Neural cell (in vitro differentiated cells): ENCODE data around the gene SGF29. TPM values are rescaled to one million over a fixed set of nuclear protein-coding genes. Genes with fewer than 3 reads are reported as not detected.

Experiments
- H2AFZ ChIP-seq: fragments of 200-600, 300-800 bp; sonication (generic), shearing (Covaris generic); 2 replicates; pipeline ENCODE4 v1.6.0; 2014; ENCODE audit warnings: low read depth, mild to moderate bottlenecking, antibody characterized with exemption, low read length, moderate library complexity
- H3F3A ChIP-seq: fragments of 200-600 bp; shearing (Covaris generic); 2 replicates; pipeline ENCODE4 v1.6.1; 2016; ENCODE audit warnings: mild to moderate bottlenecking, moderate library complexity, mixed read lengths, antibody characterized with exemption, low read length; ENCODE audit not compliant: insufficient read depth, poor library complexity, severe bottlenecking
- H3K27ac ChIP-seq: fragments of 200-600, 300-800 bp; sonication (generic), shearing (Covaris generic); 2 replicates; pipeline ENCODE4 v1.5.1; 2014; ENCODE audit warnings: mild to moderate bottlenecking, low read length, moderate library complexity
- H3K27me3 ChIP-seq: fragments of 300-800, 200-600 bp; sonication (generic), shearing (Covaris generic); 2 replicates; pipeline ENCODE4 v1.6.0; 2014; ENCODE audit warnings: mild to moderate bottlenecking, low read depth, low read length, moderate library complexity; ENCODE audit not compliant: insufficient read depth
- H3K36me3 ChIP-seq: fragments of 300-800, 200-600 bp; sonication (generic), shearing (Covaris generic); 2 replicates; pipeline ENCODE4 v1.5.1; 2014; ENCODE audit warnings: mild to moderate bottlenecking, antibody characterized with exemption, low read length, moderate library complexity; ENCODE audit not compliant: insufficient read depth
- H3K4me2 ChIP-seq: fragments of 300-800, 200-600 bp; sonication (generic), shearing (Covaris generic); 2 replicates; pipeline ENCODE4 v1.6.0; 2014; ENCODE audit warnings: mild to moderate bottlenecking, low read length
- H3K4me3 ChIP-seq: fragments of 300-800, 200-600 bp; sonication (generic), shearing (Covaris generic); 2 replicates; pipeline ENCODE4 v1.5.1; 2014; ENCODE audit warnings: mild to moderate bottlenecking, low read length, moderate library complexity
- H3K79me2 ChIP-seq: fragments of 200-600 bp; shearing (Covaris generic); replicated peaks from 2 replicates; pipeline ENCODE4 v1.6.0; 2014; ENCODE audit warnings: mild to moderate bottlenecking, low read length, moderate library complexity; ENCODE audit not compliant: insufficient read depth
- H3K9ac ChIP-seq: fragments of 300-800, 200-600 bp; sonication (generic), shearing (Covaris generic); 2 replicates; pipeline ENCODE4 v1.6.1; 2016; ENCODE audit warnings: mild to moderate bottlenecking, low read length, mixed read lengths
- H3K9me2 ChIP-seq: fragments of 200-600 bp; shearing (Covaris generic); 2 replicates; pipeline ENCODE4 v1.6.1; 2016; ENCODE audit warnings: mild to moderate bottlenecking, low read length, mixed read lengths; ENCODE audit not compliant: insufficient read depth
- H3K9me3 ChIP-seq: fragments of 200-600, 300-800 bp; sonication (generic), shearing (Covaris generic); 2 replicates; pipeline ENCODE4 v1.6.1; 2016; ENCODE audit warnings: mild to moderate bottlenecking, mixed run types, low read length, moderate library complexity, mixed read lengths
- H4K20me1 ChIP-seq: fragments of 200-600 bp; shearing (Covaris generic); 2 replicates; pipeline ENCODE4 v1.6.1; 2016; ENCODE audit warnings: mild to moderate bottlenecking, mixed run types; ENCODE audit not compliant: insufficient read depth
- CTCF ChIP-seq: fragments of 450-650 bp; IDR thresholded peaks from 2 replicates; pipeline ENCODE4 v1.5.1; 2014; ENCODE audit warnings: antibody characterized with exemption, mild to moderate bottlenecking, moderate library complexity; ENCODE audit not compliant: poor library complexity, severe bottlenecking
- EP300 ChIP-seq: fragments of 450-650 bp; conservative IDR thresholded peaks from 2 replicates; pipeline ENCODE4 v1.6.1; 2014; ENCODE audit warnings: antibody characterized with exemption, mild to moderate bottlenecking, moderate library complexity; ENCODE audit not compliant: poor library complexity, severe bottlenecking
- EZH2 ChIP-seq: fragments of 200-600, 300-800 bp; shearing (Covaris generic), sonication (generic); IDR thresholded peaks from 2 replicates; pipeline ENCODE4 v1.6.1; 2014; ENCODE audit warnings: antibody characterized with exemption, low read length, borderline replicate concordance, mild to moderate bottlenecking; ENCODE audit not compliant: insufficient read depth, poor library complexity, severe bottlenecking
- MXI1 ChIP-seq: fragments of 450-650 bp; conservative IDR thresholded peaks from 2 replicates; pipeline ENCODE4 v1.6.1; 2014; ENCODE audit warnings: antibody characterized with exemption, mild to moderate bottlenecking; ENCODE audit not compliant: poor library complexity, severe bottlenecking
- POLR2AphosphoS5 ChIP-seq: IDR thresholded peaks from 2 replicates; pipeline ENCODE4 v1.6.1; 2012
- RAD21 ChIP-seq: fragments of 450-650 bp; conservative IDR thresholded peaks from 2 replicates; pipeline ENCODE4 v1.6.1; 2014; ENCODE audit warnings: antibody characterized with exemption, mild to moderate bottlenecking, moderate library complexity
- REST ChIP-seq: IDR thresholded peaks from 2 replicates; pipeline ENCODE4 v1.6.1; 2012; ENCODE audit warnings: borderline replicate concordance
- SMC3 ChIP-seq: fragments of 450-650 bp; conservative IDR thresholded peaks from 2 replicates; pipeline ENCODE4 v1.6.1; 2014; ENCODE audit warnings: antibody characterized with exemption, mild to moderate bottlenecking, moderate library complexity; ENCODE audit not compliant: poor library complexity
- TAF1 ChIP-seq: IDR thresholded peaks from 2 replicates; pipeline ENCODE4 v1.6.1; 2012; ENCODE audit warnings: low read depth
- polyA plus RNA-seq: library from polyadenylated mRNA; depleted of rRNA; stranded (reverse); fragments of >200 nt; gene quantifications from 2 replicates; pipeline ENCODE4 v1.2.3, GENCODE V29; 2014

The SGF29 gene
- polyA plus RNA-seq, 1 donor from 2014 or later, result 32.8 TPM

- TF ChIP-seq POLR2AphosphoS5 (no peak), EZH2 (no peak), EP300 (no peak), REST (no peak), CTCF (no peak), TAF1 (no peak), MXI1 (no peak), SMC3 (no peak), RAD21 (no peak)
Measured at GRCh38 chr16:28537076-28537475, 16.6 kb upstream of the SGF29 start.

GRCh38 chr16:28537964-28538732, 15.6 kb upstream of the SGF29 start:
- H3K9me2 ChIP-seq, result no peaks in the 10 kb centered on the region
- no peak overlapping the region for H2AFZ ChIP-seq
- no peak overlapping the region for H3K27ac ChIP-seq
- TF ChIP-seq TAF1, result no peak
- no peak for TF ChIP-seq SMC3
- TF ChIP-seq MXI1, result no peak
- no peak for TF ChIP-seq EP300
- TF ChIP-seq REST, result no peak
- TF ChIP-seq EZH2, result no peak
- H3K9ac ChIP-seq, result no peak overlapping the region
- no peaks in the 10 kb centered on the region for H3K36me3 ChIP-seq
- H3F3A ChIP-seq, result no peaks in the 10 kb centered on the region
- H3K79me2 ChIP-seq, result no peaks in the 10 kb centered on the region
- no peaks in the 10 kb centered on the region for H3K9me3 ChIP-seq
- H3K4me2 ChIP-seq, result no peak overlapping the region
- H3K4me3 ChIP-seq, result no peak overlapping the region
- no peaks in the 10 kb centered on the region for H4K20me1 ChIP-seq
- H3K27me3 ChIP-seq, result no peaks in the 10 kb centered on the region

More at GRCh38 chr16:28537076-28537475, 16.6 kb upstream of the SGF29 start:
- no peaks in the 10 kb centered on the region for H3K27me3 ChIP-seq
- no peaks in the 10 kb centered on the region for H3K36me3 ChIP-seq
- H3K9me2 ChIP-seq, result no peaks in the 10 kb centered on the region
- no peaks in the 10 kb centered on the region for H4K20me1 ChIP-seq
- H3K4me2 ChIP-seq, result no peak overlapping the region
- H3K27ac ChIP-seq, result no peak overlapping the region
- no peaks in the 10 kb centered on the region for H3K9me3 ChIP-seq
- no peak overlapping the region for H3K9ac ChIP-seq
- no peak overlapping the region for H2AFZ ChIP-seq
- no peak overlapping the region for H3K4me3 ChIP-seq
- no peaks in the 10 kb centered on the region for H3K79me2 ChIP-seq
- H3F3A ChIP-seq, result no peaks in the 10 kb centered on the region
